Pancreas (tissue), 10 donors: ENCODE measurements around the gene BEND6. TPM values are rescaled to one million over a fixed set of nuclear protein-coding genes. Genes with fewer than 3 reads are reported as not detected.
A peak's percentile ranks its signal among the peaks of the same experiment; 100 is the strongest.

ENCODE experiments used
- ATAC-seq, 4 donors: fragments of 200-7000 bp; cut with Tn5 transposase; one replicate each; pipeline versions ENCODE4 v1.8.0 to v1.9.1; 2020; ENCODE audit warnings: mild to moderate bottlenecking in 4 of 4, moderate library complexity in 4 of 4
- DNase-seq, 6 donors: peaks; one replicate each; pipeline ENCODE4 v3.0.0-alpha.2; 2020
- FAIRE-seq: peaks from 2 replicates; lab custom pipeline; 2012; peaks lifted over from hg19 to GRCh38; lab: Jason Lieb, UNC
- H3K27ac ChIP-seq, 4 donors: fragments of 200-600 bp; sonication (generic); 1 replicate in 3 of 4; 2 replicates in 1 of 4; pipeline versions ENCODE4 v1.5.0 to v1.8.0; 2020
- H3K27me3 ChIP-seq, 4 donors: fragments of 200-600 bp; one replicate each; pipeline ENCODE4 v1.8.0; 2021
- H3K36me3 ChIP-seq, 3 donors: fragments of 200-600 bp; sonication (generic) in 1 of 3; one replicate each; pipeline versions ENCODE4 v1.5.0 to v1.8.0; 2020 to 2021
- H3K4me1 ChIP-seq, 3 donors: fragments of 200-600 bp; one replicate each; pipeline ENCODE4 v1.8.0; 2021
- H3K4me3 ChIP-seq, 4 donors: fragments of 200-600 bp; sonication (generic) in 2 of 4; one replicate each; pipeline versions ENCODE4 v1.5.0 to v1.8.0; 2020 to 2021
- H3K9me3 ChIP-seq, 4 donors: fragments of 200-600 bp; one replicate each; pipeline ENCODE4 v1.8.0; 2021
- WGBS, 2 donors: extraction: QIAGEN DNeasy Blood & Tissue Kit; methylation state at CpG; one replicate each; pipeline ENCODE4 v1.1.7; 2013; 5-methylcytosine and 5-hydroxymethylcytosine counted together
- intact Hi-C, 3 donors: fragments of 100-400 bp; cut with DNase I; formaldehyde crosslinking; loops; one replicate each; pipeline versions ENCODE4 v1.11.1 to v1.14.2; 2022
- polyA plus RNA-seq, 2 donors: library from polyadenylated mRNA; stranded (reverse); fragments of 200-250 nt; gene quantifications; one replicate each; pipeline ENCODE4 v1.2.3, GENCODE V29; 2013
- total RNA-seq, 6 donors: library from RNA; stranded (reverse); fragmentation: NEBNext Ultra II Directional in 4 of 6; extraction: Animal tissue kit (Norgen Biotek cat#: 25700) in 4 of 6; gene quantifications; one replicate each; pipeline versions ENCODE4 v1.2.1 to v1.2.4, GENCODE V29; 2021 to 2023
- TF ChIP-seq, protein P1 (sequence below), 4 donors: fragments of 200-600 bp; sonication (generic) in 3 of 4; IDR thresholded peaks; one replicate each; pipeline versions ENCODE4 v1.5.0 to v1.8.0; 2021; ENCODE audit warnings: antibody characterized with exemption in 4 of 4
- donor health status: healthy with polysubstance abuse.
- donor health status: DM: no; HTN: no; CAD: no; lungs with moderate emphysema.
- donor health status: DM: no; HTN: no; CAD: no.
- donor health status: control.
- donor health status: control.
- donor health status: Bipolar disorder and iron deficiency.
- donor health status: DM: yes; HTN: yes; CAD: no.
- donor health status: DM: no; HTN: no; CAD: no.
- donor health status: DM: no; HTN: no; CAD: no.
- donor health status: DM: yes; HTN: yes; CAD: no.

BEND6 gene
- total and polyA plus RNA-seq, 8 donors = 0.06 to 0.94 (median 0.47) TPM; not detected in 2

DNA sequence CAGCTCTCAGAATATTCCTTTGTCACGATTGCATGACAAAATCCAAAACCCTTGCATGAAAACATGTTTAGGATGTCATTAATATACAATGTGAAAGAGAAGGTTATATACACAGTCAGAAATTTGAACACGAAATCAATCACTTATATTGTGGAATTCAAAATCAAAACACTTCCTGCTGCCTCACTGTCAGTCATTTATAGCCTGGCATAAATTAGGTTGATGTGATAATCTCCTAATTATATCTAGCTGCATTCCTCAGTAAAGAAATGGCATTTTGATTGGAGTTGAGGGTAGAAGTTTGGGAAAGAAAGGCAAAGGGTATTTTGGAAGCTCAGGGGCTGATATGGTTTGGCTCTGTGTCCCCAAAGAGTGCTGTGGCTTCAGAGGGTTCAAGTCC, 24.1 kb upstream of the BEND6 start:
- Histone ChIP-seq H3K36me3 (no peaks in the 10 kb centered on the region), H3K27me3 (no peaks in the 10 kb centered on the region), H3K4me1 (no peaks in the 10 kb centered on the region), H3K27ac (no peak overlapping the region), H3K4me3 (no peak overlapping the region), H3K9me3 (no peaks in the 10 kb centered on the region)
- ATAC-seq (no peak), FAIRE-seq (no peak), DNase-seq (no peak)
- 41 to 61% methylated on average over 2 of the region's 2 CpGs for WGBS, 2 donors
- intact Hi-C loops = no loop called here
- TF ChIP-seq, protein P1, sequence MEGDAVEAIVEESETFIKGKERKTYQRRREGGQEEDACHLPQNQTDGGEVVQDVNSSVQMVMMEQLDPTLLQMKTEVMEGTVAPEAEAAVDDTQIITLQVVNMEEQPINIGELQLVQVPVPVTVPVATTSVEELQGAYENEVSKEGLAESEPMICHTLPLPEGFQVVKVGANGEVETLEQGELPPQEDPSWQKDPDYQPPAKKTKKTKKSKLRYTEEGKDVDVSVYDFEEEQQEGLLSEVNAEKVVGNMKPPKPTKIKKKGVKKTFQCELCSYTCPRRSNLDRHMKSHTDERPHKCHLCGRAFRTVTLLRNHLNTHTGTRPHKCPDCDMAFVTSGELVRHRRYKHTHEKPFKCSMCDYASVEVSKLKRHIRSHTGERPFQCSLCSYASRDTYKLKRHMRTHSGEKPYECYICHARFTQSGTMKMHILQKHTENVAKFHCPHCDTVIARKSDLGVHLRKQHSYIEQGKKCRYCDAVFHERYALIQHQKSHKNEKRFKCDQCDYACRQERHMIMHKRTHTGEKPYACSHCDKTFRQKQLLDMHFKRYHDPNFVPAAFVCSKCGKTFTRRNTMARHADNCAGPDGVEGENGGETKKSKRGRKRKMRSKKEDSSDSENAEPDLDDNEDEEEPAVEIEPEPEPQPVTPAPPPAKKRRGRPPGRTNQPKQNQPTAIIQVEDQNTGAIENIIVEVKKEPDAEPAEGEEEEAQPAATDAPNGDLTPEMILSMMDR (IDR thresholded peaks at IDR 0.05) = no peak

DNA sequence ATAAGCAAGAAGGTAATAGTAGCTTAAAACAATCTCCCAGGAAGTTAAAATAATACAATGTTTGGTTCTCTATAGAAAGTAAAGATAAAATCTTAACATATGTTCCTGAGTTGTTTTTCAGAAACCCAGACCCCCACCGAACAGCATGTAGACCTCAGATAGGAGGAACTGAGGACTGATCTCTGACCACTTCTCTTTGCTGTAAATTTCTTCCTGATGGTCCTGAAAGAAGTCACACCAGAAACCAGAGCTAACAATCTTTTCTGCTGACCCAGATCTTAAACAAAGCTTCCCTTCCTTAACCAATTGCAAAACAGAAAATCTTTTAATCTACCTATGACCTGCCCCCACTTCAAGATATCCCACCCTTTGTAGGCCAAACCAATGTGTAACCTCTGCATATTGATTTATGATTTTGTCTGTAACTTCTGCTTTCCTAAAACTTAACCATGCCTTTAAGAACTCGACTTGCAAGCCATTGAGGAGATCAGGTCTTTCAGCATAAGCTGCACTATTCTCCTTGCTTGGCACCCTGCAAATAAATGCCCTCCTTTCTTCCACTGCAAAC, 21.9 kb upstream of the BEND6 start:
- 35 to 41% methylated on average over 2 of the region's 2 CpGs for WGBS, 2 donors
- TF ChIP-seq, protein P1 (IDR thresholded peaks at IDR 0.05) = no peak
- no peak for DNase-seq
- intact Hi-C loops = no loop called here
- Histone ChIP-seq H3K4me1 (no peaks in the 10 kb centered on the region), H3K9me3 (no peaks in the 10 kb centered on the region), H3K36me3 (no peaks in the 10 kb centered on the region), H3K27ac (no peak overlapping the region), H3K27me3 (no peaks in the 10 kb centered on the region), H3K4me3 (no peak overlapping the region)
- FAIRE-seq = no peak
- peak in 1 of 4 donors; percentile 28 for ATAC-seq

DNA sequence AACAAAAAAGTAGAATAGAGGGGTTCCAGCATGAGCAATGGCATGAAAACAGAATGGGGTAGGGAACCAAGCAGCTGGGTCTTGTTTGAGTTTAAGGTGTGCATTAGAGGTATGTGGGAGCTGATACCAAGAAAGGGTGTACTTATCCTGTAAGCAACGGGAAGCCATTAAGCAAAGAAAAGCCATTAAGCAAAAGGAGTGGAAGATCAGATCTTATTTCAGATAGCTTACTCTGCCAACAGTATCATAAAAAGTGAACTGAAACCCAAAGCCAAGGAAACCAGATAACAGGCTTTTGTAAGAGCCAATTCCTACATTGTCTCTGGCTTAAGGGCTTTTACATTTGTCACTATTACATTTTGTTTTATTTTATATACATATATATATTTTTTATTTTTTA, 21.3 kb upstream of the BEND6 start:
- Histone ChIP-seq H3K9me3 (no peaks in the 10 kb centered on the region), H3K36me3 (no peaks in the 10 kb centered on the region), H3K4me3 (no peak overlapping the region), H3K27me3 (no peaks in the 10 kb centered on the region), H3K27ac (no peak overlapping the region), H3K4me1 (no peaks in the 10 kb centered on the region)
- DNase-seq = no peak
- WGBS, 2 donors = 31 to 34% methylated on average over 1 of the region's 1 CpG
- no peak for FAIRE-seq
- intact Hi-C loops = no loop called here
- no peak for ATAC-seq
- TF ChIP-seq, protein P1 (IDR thresholded peaks at IDR 0.05) = no peak

DNA sequence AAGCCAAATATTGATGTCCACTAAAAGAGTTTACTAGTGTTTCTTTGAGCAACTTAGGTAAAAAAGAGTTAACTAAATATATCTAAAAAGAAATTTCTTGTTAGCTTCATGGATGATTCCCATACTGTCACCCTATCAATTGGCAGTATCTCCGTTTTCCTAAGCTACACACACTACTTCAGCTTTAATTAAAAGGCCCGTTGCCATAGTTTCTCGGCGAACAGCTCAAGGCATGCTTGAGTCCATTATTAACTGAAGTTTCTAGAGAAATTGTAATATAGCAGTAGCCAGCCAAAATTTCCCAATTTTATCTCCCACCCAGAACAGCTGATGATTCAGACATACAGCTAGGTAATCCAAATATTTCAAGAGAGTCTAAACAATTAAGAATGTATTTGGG, 20.0 kb upstream of the BEND6 start:
- WGBS, 2 donors = 67 to 69% methylated on average over 4 of the region's 4 CpGs
- intact Hi-C loops = no loop called here

GRCh38 chr6:56936466-56936865, 18.4 kb upstream of the BEND6 start:
- WGBS, 2 donors = 49 to 51% methylated on average over 4 of the region's 4 CpGs
- Histone ChIP-seq H3K36me3 (no peaks in the 10 kb centered on the region), H3K27me3 (no peaks in the 10 kb centered on the region), H3K9me3 (no peaks in the 10 kb centered on the region), H3K4me3 (no peak overlapping the region), H3K4me1 (no peaks in the 10 kb centered on the region), H3K27ac (no peak overlapping the region)
- ATAC-seq (no peak), FAIRE-seq (no peak), DNase-seq (no peak)
- intact Hi-C loops = no loop called here
- TF ChIP-seq, protein P1 (IDR thresholded peaks at IDR 0.05) = no peak

More for the DNA sequence above, 20.0 kb upstream of the BEND6 start:
- H3K27ac ChIP-seq = no peak overlapping the region
- H3K4me1 ChIP-seq = no peaks in the 10 kb centered on the region
- no peak for ATAC-seq
- no peak for DNase-seq
- H3K9me3 ChIP-seq = no peaks in the 10 kb centered on the region
- no peak overlapping the region for H3K4me3 ChIP-seq
- TF ChIP-seq, protein P1 (IDR thresholded peaks at IDR 0.05) = no peak
- FAIRE-seq = no peak
- H3K36me3 ChIP-seq = no peaks in the 10 kb centered on the region
- no peaks in the 10 kb centered on the region for H3K27me3 ChIP-seq
